ENCODE data around the gene KIAA0319L.

KIAA0319L gene

DNA sequence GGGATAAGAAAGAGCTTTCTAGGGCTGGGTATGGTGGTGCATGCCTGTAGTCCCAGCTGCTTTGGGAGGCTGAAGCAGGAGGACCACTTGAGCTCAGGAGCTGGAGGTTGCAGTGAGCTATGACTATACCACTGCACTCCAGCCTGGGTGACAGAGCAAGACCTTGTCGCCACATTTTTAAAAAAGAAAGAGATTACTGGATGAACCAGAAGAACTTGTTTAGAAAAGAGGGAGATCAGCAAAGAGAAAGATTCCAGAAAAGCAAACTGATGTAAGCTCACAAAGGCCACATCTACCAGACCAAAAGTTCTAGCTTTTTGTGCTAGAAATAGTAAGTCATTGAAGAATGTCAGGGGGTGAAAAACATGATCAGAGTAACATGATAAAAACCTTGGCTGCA lies 117.6 kb downstream of the KIAA0319L start:
- no peak for DNase-seq

DNA sequence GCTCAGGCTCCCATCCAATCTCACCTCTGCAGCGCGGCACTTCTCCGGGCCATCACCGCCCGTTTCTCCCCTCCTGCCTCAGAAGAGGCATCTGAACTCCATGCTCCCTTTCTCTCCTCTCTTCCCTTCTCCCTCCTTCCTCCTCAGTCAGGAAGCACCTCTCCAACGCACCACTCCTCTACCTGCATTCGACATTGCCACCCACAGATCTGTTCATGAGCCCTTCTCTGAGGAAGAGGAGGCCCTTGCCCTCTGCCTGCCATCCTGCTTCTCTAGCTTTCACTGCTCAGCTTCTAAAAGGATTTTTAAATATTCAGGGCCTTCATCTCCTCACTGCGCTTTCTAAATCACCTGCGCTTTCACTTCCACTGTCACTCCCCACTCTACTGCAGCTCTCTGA lies 120.0 kb downstream of the KIAA0319L start:
- no peak for DNase-seq

DNA sequence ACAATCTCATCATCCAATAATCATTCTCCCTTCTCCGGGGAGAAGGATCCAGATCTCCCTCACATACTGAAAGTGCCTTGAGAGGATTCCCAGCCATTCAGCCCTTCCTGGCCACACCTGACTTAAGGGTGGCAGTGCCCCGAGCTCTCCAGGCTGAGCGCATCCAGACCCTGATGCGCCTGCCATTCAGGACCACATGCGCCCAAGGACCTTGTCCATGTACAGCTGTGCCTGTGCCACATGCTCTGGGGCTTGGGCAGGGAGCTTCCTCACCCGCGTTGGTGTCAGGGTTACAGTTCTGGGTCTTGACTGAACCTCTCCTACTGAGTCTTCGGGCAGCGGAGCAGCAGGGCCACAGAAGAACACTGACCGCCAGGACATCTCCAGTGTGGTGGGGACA lies 121.1 kb downstream of the KIAA0319L start:
- DNase-seq, result no peak

DNA sequence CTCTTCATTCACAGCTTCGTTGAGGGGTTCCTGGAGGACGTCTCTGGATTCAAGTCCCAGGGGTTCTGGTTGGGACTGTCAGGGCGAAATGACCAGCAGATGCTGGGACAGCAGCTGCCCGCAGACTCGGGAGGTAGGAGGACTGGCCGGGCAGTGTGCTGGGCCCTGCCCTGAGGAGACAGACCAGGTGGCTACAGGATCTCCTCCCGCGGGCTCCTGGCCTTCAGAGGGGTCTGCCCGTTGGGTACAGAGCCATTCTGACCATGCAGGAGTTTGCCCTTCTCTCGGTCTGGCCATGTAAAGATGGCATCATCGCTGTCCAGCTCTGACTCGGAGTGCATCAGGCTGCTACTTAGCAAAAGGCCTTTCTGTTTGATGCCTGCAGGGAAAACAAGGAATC lies 122.5 kb downstream of the KIAA0319L start:
- no peak for DNase-seq

DNA sequence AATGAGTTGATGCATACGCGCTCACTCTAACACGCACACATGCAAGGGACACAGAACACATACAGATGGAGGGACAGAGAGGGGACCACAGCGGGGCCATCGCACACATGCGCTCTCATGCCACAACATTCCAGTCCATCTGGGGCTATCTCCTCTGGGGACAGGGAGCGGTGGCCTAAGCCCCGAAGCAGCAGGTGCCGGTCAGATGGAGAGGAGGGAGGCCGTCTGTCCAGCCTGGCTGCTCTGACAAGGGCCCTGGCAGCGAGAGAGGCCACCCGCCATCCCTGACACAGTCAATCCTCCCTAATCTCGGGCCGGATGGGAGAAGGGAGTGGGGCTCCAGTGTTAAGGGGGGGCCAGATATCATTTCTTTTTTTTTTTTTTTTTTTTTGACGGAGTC lies 123.5 kb downstream of the KIAA0319L start:
- no peak for DNase-seq

DNA sequence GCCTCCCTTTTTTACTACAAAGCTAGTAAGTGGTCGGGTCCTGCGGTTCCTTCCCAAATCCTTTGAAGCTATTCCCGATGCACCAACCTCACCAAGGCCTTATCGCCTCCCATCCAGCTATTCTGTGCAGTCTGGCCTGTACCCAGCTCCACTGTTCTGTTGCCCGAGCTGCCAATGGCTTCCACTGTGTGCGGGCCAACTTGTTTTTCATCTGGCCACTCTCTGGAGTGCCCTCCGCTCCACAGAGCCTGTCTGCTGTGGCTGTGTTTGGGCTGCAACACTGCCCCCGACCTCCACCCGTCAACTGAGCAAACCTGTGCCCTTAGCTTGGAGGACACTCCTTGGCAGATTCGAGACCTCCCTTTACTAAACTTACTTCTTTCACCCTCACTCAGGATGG lies 125.0 kb downstream of the KIAA0319L start:
- DNase-seq, result no peak

DNA sequence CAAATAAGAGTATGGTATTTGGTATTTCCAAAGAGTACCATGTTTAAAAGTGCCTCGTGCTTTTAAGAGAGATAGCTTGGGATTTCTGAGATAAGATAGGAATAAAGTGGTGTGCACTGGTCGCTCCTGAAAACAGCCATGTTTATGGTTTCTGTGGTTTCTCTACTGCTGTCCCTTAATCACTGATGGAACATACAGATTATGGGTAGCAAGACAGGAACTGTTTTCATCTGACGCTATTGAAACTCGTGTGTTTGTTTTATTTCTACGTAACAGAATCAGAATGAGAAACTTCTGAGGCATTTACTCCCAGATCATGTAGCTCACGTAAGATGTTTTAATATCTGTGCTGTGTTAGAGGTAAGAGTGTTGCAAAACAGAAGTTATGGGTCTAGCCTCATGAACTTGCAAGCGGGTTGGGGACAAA lies 126.0 kb downstream of the KIAA0319L start:
- DNase-seq, result no peak

DNA sequence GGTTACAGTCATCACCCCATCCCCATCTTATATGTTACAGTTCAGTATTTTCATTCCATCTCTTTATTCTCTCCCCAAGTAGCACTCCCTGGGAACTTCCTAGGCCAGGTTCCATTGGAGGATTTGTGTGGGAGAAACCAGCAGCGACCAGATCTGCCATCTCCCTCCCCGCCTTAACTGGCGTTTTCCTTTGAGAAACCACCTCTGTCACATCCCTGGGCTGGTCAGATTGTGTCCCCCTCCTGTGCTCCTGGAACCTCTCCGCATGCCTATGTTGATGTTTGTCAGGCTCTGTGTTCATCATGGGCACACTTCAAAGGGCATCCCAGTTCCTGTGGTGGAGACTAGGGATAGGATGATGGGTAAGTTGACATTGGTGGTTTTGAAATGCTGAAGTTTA lies 126.4 kb downstream of the KIAA0319L start:
- no peak for DNase-seq

DNA sequence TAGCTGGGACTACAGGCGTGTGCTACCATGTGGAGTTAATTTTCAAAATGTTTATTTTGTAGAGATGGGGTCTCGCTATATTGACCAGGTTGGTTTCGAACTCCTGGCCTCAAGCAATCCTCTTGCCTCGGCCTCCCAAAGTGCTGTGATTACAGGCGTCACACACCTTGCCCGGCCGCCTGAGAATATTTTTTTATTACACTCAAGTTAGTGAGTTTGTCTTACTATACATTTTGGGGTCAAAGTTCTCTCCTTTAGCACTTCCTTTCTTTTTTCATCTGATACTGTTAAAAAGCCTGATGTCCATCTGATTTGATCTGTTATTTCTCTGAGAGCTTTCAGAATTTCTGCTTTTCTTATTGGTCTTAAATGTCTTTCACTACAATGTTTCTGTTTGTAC lies 128.8 kb downstream of the KIAA0319L start:
- DNase-seq, result no peak

DNA sequence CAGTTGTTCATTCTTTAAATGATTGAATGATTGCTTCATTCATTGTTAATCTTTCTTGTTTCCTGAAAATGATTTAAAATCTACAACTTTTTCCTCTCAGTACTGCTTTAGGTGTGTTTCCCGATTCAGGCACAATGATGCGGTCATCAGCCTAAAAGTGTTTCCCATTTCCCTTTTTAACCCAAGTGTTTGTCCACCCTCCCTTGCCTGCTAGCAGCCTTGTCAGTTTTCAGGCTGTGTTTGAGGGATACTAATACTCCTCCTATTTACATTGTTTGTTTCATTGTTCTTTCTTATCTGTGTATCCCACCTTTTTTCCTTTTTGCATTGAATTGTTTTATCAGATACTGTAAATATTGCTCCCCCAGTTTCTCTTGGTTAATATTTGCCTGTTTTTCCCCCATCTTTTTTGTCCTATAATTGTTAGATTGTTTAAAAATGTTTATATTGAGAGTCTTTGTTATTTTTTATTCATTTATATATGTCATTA lies 131.1 kb downstream of the KIAA0319L start:
- no peak for DNase-seq

DNA sequence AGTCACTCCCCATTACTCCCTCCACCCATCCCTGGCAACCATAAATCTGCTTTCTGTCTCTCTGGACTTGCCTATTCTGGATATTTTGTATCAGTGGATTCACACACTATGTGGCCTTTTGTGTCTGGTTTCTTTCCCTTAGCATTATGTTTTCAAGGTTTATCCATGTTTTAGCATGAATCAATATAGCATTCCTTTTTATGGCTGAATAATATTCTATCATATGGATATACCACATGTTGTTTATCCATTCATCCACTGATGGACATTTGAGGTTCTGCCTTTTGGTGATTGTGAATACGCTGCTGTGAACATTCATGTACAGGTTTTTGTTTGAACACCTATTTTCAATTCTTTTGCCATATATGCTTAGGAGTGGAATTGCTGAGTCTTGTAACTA lies 148.3 kb downstream of the KIAA0319L start:
- DNase-seq, result no peak

DNA sequence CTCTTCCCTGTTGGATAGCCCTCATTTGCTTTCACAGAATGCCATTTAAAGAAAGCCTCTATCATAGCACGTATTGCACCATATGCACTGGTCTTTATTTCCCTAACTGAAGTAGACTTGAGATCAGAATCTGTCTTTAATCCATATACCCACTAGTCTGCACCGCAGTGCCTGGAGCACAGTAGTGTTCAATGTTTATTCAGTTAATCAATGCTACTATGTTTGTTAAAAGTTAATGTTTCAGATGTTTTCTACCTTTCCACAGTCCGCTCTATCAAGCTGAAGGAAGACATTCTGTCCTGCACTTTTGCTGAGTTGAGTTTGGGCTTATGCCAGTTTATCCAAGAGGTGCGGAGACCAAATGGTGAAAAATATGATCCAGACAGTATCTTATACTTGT lies 149.5 kb downstream of the KIAA0319L start:
- DNase-seq, result no peak

DNA sequence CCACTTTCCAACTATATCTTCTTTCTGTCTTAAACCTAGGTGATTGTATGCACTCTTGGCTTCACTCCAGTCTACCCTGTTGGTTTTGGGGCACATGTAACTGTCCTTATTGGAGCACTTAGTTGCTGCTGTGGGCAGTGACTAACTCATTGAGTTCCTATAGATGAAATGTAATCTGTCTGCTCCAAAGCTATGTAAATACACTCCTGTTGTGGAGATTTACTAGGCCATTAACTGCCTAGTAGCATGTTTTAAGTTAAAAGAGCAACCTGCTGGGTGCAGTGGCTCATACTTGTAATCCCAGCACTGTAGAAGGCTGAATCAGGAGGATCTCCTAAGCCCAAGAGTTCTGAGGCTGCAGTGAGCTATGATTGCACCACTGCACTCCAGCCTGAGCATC lies 151.1 kb downstream of the KIAA0319L start:
- DNase-seq, result no peak

DNA sequence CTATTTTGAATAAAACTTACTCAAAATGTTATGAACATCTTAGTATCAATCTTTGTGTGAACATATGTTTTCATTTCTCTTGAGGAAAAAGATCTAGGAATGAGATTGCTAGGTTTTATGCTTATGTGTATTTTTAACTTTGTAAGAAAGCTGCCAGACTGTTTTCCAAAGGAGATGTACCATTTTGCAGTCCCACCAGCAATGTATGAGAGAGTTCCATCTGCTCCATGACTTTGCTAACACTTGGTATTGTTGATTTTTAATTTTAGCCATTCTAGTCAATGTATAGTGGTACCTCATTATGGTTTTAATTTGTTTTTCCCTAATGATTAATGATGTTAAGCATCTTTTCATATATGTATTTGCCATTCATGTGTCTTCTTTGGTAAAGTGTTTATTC lies 156.2 kb downstream of the KIAA0319L start:
- no peak for DNase-seq

DNA sequence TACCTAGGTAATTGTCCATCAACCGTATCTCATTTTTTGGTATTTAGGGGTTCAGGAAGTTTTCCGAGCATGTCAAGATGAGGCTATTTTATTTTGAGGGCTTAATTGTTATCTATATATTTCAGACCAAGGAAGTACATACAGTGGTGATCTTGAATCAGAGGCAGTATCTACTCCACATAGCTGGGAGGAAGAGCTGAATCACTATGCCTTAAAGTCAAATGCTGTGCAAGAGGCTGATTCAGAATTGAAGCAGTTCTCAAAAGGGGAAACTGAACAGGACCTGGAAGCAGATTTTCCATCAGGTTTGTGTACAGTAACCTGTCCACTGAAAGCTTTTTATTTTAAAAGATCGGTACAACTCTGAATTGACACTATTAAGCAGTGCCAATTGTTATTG lies 158.5 kb downstream of the KIAA0319L start:
- DNase-seq, result no peak

DNA sequence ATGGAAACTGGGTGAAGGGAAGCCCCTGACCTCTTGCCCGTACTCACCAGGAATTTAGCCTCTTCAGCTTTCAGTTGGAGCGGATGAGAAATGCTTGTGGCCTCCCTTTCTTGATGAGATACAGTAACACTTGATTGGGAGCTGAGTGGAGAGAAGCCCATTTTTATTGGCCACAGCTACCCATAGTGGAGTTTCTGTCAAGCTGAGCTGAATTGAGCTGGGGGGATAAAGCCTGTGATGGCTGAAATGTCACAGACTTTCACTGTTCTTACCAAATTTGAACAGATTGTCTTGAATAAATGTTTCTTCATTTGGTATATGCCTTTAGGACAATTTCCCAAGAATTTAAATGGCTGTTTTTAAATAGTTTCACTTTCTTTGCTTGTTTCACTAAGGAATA lies 162.8 kb downstream of the KIAA0319L start:
- no peak for DNase-seq

DNA sequence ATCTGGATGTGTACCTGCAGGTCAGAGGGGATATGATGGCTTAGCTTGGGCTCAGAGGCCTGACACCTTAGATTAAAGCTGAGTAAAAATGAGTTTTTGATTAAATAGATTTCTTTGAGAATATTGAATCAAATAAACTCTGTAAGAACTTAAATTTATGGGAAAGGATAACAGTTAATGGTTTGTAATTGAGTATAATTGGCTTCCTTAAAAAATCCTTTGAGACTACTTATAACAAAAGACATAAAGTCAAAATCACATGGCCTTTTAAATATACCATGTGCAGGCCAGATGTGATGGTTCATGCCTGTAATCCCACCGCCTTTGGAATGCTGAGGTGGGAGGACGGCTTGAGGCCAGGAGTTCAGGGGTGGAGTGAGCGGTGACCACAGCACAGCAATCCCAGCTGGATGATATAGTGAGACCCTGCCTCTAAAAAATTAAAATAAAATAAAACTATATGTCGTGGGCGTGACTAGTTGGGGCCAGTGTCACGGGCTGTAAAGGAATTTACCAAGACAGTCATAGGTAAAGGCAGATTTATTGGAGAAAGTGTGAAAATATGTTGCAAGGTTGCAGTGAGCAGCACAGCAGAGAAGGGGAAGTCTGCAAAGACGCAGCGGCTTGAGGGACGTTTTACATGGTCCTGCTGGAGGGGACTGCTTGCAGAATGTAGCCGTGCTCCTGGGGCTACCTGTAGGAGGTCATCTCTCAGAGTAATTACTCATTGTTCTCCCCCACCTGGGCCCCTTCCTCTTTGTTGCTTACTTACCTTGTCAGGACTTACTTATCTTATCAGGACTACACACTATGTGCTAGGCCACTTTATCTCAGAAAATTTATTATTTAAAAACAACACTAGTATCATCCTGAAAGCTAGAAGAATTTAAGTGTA lies 166.4 kb downstream of the KIAA0319L start:
- DNase-seq, result no peak

DNA sequence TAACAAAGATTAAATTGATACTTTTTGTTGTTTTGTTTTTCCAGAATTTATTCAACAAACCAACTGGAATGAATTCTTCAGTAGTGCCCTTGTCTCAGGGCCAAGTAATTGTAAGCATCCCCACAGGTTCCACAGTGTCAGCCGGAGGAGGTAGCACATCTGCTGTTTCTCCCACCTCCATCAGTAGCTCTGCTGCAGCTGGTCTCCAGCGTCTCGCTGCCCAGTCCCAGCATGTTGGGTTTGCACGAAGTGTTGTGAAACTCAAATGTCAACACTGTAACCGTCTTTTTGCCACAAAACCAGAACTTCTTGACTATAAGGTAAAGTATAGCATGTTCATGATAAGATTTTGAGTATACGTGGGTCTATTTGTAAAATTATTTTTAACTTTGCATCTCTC lies 170.2 kb downstream of the KIAA0319L start:
- no peak for DNase-seq

DNA sequence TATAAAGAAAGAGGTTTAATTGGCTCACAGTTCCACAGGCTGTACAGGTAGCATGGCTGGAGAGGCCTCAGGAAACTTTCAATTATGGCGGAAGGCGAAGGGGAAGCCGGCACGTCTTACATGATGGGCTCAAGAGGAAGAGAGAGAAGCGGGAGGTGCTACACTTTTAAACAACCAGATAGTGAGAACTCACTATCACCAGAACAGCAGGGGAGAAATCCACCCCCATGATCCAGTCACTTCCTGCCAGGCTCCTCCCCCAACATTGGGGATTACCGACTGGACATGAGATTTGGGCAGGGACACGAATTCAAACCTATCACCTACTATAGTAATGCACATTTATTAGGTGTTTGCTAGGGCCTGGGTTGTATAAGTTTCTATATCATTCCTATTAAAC lies 170.9 kb downstream of the KIAA0319L start:
- no peak for DNase-seq

All from CD4-positive, alpha-beta T cell treated with Interleukin-21 for 1 hour (primary cell).